Hypothalamus (tissue), 51 donors: ENCODE measurements around the gene KPNA4.
A peak's percentile ranks its signal among the peaks of the same experiment; 100 is the strongest.
"Not testable (repeated sequence)": the region's sequence is repeated elsewhere in the genome, so short reads cannot be mapped to it uniquely, and the experiment has no call there.

Experiments
- DNase-seq, 51 donors: peaks; one replicate each; lab custom pipeline; 2025; lab: John Stamatoyannopoulos, UW

Gene KPNA4

DNA sequence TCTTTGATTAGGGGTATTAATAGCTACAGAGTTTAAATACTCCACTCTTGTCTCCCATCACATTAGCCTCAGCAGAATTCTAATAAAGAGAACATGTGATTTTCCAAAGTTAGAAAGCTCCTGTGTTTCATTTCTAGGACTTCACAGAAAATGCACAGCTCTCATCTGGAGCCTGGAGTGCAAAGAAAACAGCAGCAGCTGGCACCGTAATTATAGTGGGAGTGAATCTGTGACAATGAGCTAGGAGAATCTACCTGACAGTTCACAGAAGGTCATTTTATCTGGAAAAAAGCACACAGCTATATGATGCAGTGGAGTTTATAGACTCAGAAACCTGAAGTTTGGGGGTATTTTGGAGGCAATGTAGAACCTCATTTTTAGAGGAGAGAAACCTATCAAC lies 110.4 kb downstream of the KPNA4 start:
- no peak for DNase-seq

DNA sequence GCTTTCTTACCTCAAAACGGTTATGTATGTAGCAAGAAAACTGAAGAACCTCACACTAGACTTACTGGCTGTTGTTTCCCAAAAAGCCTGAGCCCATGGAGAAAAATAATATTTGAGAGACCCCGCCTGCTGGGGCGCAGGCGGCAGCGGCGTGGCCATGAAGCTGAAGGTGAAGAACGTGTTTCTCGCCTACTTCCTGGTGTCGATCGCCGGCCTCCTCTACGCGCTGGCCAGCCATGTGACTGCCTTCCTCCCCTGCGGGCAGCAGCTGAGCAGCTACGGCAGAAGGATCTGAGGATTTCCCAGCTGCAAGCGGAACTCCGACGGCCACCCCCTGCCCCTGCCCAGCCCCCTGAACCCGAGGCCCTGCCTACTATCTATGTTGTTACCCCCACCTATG lies 113.1 kb downstream of the KPNA4 start:
- DNase-seq: not testable (repeated sequence)

DNA sequence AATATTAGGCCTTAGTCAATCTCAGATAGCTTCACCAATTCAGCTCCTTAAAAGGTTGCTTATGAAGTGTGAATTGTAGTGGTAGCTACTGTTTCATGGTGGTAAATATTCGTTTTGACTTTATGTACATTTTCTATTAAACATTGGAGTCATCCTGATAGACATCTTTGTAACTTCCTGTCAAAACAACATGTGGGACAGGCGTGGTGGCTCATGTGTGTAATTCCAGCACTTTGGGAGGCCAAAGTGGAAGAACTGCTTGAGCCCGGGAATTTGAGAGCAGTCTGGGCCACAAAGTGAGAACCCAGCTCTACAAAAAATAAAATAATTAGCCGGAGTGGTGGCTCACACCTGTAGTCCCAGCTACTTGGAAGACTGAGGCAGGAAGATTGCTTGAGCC lies 113.8 kb downstream of the KPNA4 start:
- DNase-seq: no peak

DNA sequence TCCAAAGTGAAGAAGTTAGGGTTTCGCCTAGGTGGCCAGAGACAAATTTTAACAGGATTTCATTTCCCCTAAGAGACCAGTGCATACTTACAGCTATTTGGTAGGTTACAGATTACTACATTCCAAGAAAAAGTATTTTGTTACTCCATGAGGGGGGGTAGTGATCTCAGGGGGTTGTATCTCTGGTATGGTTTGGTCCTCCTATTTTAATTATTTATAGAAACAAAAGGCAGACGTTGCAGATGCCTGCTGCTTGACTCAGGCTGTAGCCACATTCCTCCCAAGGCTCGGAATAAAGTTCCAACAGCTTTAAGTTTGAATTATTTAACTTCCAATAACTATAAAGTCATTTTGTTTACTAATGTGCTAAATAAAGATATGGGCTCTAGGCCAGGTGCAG lies 114.5 kb downstream of the KPNA4 start:
- DNase-seq: no peak

DNA sequence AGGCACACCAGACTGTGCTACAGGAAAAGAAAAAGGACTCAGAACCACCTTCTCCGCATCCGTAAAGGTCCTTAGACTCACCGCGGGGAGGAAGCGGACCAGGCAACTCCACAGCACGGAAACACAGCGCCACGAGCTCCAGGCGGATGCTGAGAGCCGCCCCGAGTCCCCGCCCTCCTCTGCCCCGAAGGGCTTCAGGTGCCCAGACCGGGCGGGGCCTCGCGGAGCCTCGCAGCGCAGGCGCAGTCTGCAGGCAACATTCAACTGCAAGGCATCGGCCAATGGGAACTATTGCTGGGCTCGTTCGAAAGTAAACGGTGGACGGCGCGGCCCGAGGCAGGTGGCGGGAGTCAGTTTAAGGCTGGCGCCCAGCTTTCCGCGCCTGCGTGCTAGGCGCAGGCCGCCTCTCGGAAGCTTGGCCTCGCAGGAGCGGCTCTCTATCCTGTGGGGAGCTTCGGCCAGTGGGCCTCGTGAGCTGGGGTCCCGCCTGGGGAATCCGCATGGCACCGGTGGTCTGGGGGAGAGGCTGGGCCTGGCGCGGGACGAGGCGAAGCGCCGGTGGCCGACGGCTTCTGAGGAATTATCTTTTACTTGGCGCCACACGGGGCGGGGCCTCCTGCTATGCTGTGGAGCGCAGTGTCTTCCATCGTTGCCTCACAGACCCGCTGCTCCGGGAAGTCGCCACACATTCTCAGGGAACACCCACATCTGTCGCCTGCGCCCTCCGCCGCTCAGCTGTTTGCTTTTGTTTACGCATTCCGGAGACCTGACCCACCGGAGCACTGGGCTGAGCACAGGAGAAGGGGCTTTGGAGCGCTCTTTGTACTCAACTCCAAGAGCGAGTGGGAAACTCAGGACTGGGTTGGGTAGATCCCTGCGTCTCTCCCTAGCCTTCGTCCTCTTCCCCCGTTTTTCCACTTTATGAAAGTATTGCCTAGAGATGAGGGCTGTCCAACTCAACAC lies 115.5 kb downstream of the KPNA4 start, which contains the start of gene TRIM59:
Gene TRIM59, minus strand, starts transcription at position 151 of the 963 bp plus-strand sequence. CDS start 10,603 bp downstream, outside the sequence.
- peak in 45 of 51 donors; percentile 11 to 86 (median 65) for DNase-seq

DNA sequence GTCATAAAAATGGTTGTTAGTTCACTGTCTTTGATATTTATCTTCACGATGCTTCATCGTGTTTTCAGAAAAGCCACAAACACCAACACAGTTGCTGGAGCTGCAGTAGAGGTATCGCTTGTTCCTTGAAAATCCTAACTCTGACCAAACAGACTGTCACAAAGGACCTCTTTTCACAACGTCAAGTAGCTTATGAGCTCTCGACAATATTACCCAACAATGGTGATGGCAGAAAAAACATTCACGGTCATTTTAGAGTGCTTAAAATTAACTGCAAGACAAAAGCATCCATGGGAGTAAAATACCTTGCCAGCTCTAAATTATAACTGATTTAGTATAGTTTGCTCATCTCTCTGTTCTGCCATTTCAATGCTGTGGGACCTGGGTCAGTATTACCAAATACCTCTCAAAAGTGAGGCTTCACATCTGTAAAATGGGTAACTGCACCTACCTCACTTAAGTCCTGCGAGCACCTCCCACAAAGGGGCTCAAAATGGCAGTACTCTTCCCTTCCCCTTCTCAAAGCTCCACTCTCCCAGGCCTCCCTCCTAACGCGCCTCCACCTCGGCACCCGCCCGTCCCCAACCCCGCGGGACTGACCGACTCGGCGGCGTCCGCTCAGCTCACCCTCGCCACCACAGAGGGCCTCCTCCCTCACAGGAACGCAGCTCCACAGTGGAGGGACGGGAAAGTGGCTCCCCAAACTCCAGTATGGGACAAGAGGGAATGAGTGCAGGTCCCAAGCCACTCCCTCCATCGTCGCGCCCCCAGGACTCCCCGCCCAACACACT lies 116.3 kb downstream of the KPNA4 start:
- DNase-seq: peak in 11 of 51 donors; percentile 10 to 61 (median 48)

DNA sequence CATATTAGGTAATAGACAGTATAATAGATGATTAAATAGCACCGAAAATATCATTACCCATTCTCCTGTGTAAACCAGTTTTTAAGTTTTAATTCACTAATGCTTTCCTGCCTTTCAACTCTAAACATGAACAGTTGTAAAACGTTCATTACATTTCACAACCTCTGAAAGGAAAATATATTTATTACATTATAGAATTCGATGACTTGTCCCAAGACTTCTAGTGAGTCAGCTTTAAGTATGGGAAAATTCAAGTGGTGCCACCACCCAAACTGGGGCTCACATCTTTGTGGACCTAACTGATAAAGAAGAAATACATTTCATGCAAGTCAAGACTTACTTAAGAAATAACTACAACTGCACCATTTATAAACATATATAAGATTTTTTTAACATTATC lies 117.8 kb downstream of the KPNA4 start:
- DNase-seq: no peak

DNA sequence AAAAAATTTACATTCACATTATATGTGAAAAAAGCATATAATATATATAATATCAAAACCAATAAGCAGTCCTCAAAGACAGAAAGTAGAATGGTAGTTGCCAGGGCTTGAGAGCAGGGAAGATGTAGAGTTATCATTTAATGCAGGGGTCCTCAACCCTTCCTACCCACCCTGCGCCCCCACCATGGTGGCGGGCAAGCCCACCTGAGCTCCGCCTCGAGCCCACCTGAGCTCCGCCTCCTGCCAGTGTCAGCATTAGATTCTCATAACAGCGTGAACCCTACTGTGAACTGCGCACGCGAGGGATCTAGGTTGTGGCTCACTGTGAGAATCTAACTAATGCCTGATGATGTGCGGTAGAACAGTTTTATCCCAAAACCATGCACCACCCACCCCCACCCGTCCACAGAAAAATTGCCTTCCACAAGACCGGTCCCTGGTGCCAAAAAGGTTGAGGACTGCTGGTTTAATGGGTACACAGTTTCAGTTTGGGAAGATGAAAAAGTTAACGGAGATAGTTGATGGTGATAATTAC lies 118.8 kb downstream of the KPNA4 start:
- DNase-seq: no peak

DNA sequence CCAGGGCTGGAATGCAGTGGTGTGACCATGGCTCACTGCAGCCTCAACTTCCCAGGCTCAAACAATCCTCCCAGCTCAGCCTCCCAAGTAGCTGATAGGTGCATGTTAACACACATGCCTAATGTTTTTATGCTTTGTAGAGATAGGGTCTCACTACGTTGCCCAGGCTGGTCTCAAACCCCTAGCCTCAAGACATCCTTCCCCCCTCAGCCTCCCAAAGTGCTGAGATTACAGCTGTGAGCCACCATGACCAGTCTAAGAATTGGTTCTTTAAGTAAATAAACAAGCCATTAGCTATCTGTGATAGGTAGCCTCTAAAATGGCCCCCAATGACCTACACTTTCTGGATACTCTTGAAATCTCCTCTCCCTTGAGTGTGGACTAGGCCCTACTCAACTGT lies 119.5 kb downstream of the KPNA4 start:
- DNase-seq: no peak
